H9 (cell line): ENCODE results near the gene SMC1B. TPM values are rescaled to one million over a fixed set of nuclear protein-coding genes. Genes with fewer than 3 reads are reported as not detected.

ENCODE experiments used
- DNase-seq: peaks from one replicate; pipeline ENCODE4 v3.0.0-alpha.2; 2017
- H2AFZ ChIP-seq: one replicate; pipeline ENCODE4 v1.6.1; 2013; ENCODE audit warnings: mild to moderate bottlenecking, low read length, control low read depth, moderate library complexity
- H2AK5ac ChIP-seq: 2 replicates; pipeline ENCODE4 v1.6.1; 2013; ENCODE audit warnings: low read length, control low read depth, mixed read lengths; ENCODE audit not compliant: insufficient read length
- H2BK120ac ChIP-seq: one replicate; pipeline ENCODE4 v1.6.1; 2013; ENCODE audit warnings: low read depth, mild to moderate bottlenecking, low read length, control low read depth, inconsistent platforms; ENCODE audit not compliant: poor library complexity, severe bottlenecking
- H2BK12ac ChIP-seq: 2 replicates; pipeline ENCODE4 v1.6.1; 2013; ENCODE audit warnings: low read length, control low read depth, mixed read lengths, low read depth; ENCODE audit not compliant: insufficient read length
- H2BK15ac ChIP-seq: 2 replicates; pipeline ENCODE4 v1.6.1; 2013; ENCODE audit warnings: low read depth, low read length, control low read depth
- H2BK20ac ChIP-seq: one replicate; pipeline ENCODE4 v1.6.1; 2013; ENCODE audit warnings: low read depth, mild to moderate bottlenecking, low read length, control low read depth, inconsistent platforms; ENCODE audit not compliant: poor library complexity, severe bottlenecking
- H2BK5ac ChIP-seq: 2 replicates; pipeline ENCODE4 v1.6.1; 2013; ENCODE audit warnings: low read length, control low read depth, mixed read lengths; ENCODE audit not compliant: insufficient read length
- H3K14ac ChIP-seq: 2 replicates; pipeline ENCODE4 v1.6.1; 2013; ENCODE audit warnings: low read length, control low read depth; ENCODE audit not compliant: insufficient read depth
- H3K18ac ChIP-seq: 2 replicates; pipeline ENCODE4 v1.6.1; 2013; ENCODE audit warnings: low read depth, mild to moderate bottlenecking, mixed read lengths, low read length, control low read depth; ENCODE audit not compliant: insufficient read length
- H3K23ac ChIP-seq: 2 replicates; pipeline ENCODE4 v1.6.1; 2013; ENCODE audit warnings: low read length, control low read depth, mixed read lengths, low read depth; ENCODE audit not compliant: insufficient read length
- H3K23me2 ChIP-seq: 2 replicates; pipeline ENCODE4 v1.6.1; 2013; ENCODE audit warnings: low read depth, mild to moderate bottlenecking, mixed read lengths, low read length, control low read depth; ENCODE audit not compliant: insufficient read length, poor library complexity, severe bottlenecking
- H3K27ac ChIP-seq: 2 replicates; pipeline ENCODE4 v1.5.1; 2013; ENCODE audit warnings: low read length, control low read depth, mixed read lengths, low read depth; ENCODE audit not compliant: insufficient read length
- H3K27me3 ChIP-seq: 2 replicates; pipeline ENCODE4 v1.6.1; 2013; ENCODE audit warnings: low read length, control low read depth, inconsistent platforms; ENCODE audit not compliant: insufficient read depth
- H3K4ac ChIP-seq: 2 replicates; pipeline ENCODE4 v1.6.1; 2013; ENCODE audit warnings: low read depth, mild to moderate bottlenecking, control low read depth, inconsistent platforms, low read length, moderate library complexity
- H3K4me1 ChIP-seq: 2 replicates; pipeline ENCODE4 v1.6.1; 2013; ENCODE audit warnings: low read length, control low read depth, inconsistent platforms; ENCODE audit not compliant: insufficient read depth
- H3K4me2 ChIP-seq: 2 replicates; pipeline ENCODE4 v1.6.1; 2013; ENCODE audit warnings: low read length, control low read depth, mixed read lengths; ENCODE audit not compliant: insufficient read length, insufficient read depth
- H3K56ac ChIP-seq: 2 replicates; pipeline ENCODE4 v1.6.1; 2013; ENCODE audit warnings: low read depth, mild to moderate bottlenecking, mixed read lengths, low read length, control low read depth; ENCODE audit not compliant: insufficient read length
- H3K79me1 ChIP-seq: 2 replicates; pipeline ENCODE4 v1.6.1; 2013; ENCODE audit warnings: low read depth, mild to moderate bottlenecking, moderate library complexity, low read length, control low read depth, inconsistent platforms; ENCODE audit not compliant: insufficient read depth, poor library complexity, severe bottlenecking
- H3K79me2 ChIP-seq: 2 replicates; pipeline ENCODE4 v1.6.1; 2013; ENCODE audit warnings: low read length, control low read depth, inconsistent platforms; ENCODE audit not compliant: insufficient read depth
- H3K9ac ChIP-seq: 2 replicates; pipeline ENCODE4 v1.6.1; 2013; ENCODE audit warnings: low read length, control low read depth, mixed read lengths; ENCODE audit not compliant: insufficient read length; ENCODE audit errors: extremely low read depth
- H3K9me3 ChIP-seq: one replicate; pipeline ENCODE4 v1.6.1; 2013; ENCODE audit warnings: low read depth, low read length, inconsistent platforms; ENCODE audit not compliant: control insufficient read depth
- H3T11ph ChIP-seq: one replicate; pipeline ENCODE4 v1.6.1; 2013; ENCODE audit warnings: mild to moderate bottlenecking, low read length, control low read depth, inconsistent platforms
- H4K20me1 ChIP-seq: one replicate; pipeline ENCODE4 v1.6.1; 2013; ENCODE audit not compliant: control insufficient read depth, insufficient read length, insufficient read depth
- H4K5ac ChIP-seq: 2 replicates; pipeline ENCODE4 v1.6.1; 2013; ENCODE audit warnings: low read depth, mild to moderate bottlenecking, mixed read lengths, low read length, control low read depth; ENCODE audit not compliant: insufficient read length
- H4K8ac ChIP-seq: replicated peaks from 2 replicates; pipeline ENCODE4 v1.6.1; 2013; ENCODE audit warnings: low read length, control low read depth, mixed read lengths, low read depth; ENCODE audit not compliant: insufficient read length
- H4K91ac ChIP-seq: 2 replicates; pipeline ENCODE4 v1.6.1; 2013; ENCODE audit warnings: low read depth, mild to moderate bottlenecking, moderate library complexity, mixed read lengths, low read length, control low read depth; ENCODE audit not compliant: insufficient read length
- H3K27ac Mint-ChIP-seq, 3 experiments: 2 replicates in 2 of 3; 3 replicates in 1 of 3; pipeline ENCODE4 v1.8.0; 2020 to 2021; ENCODE audit warnings: mixed read lengths in 3 of 3, mild to moderate bottlenecking in 1 of 3, moderate library complexity in 1 of 3
- H3K27me3 Mint-ChIP-seq: 2 replicates; pipeline ENCODE4 v1.8.0; 2021; ENCODE audit warnings: low read depth, mild to moderate bottlenecking, moderate library complexity, mixed read lengths
- H3K36me3 Mint-ChIP-seq, 3 experiments: 2 replicates in 2 of 3; 3 replicates in 1 of 3; pipeline ENCODE4 v1.8.0; 2020 to 2021; ENCODE audit warnings: low read depth in 3 of 3, mixed read lengths in 3 of 3; ENCODE audit not compliant: insufficient read depth in 1 of 3
- H3K4me1 Mint-ChIP-seq, 2 experiments: 2 replicates each; pipeline ENCODE4 v1.8.0; 2020; ENCODE audit warnings: mixed read lengths in 2 of 2
- H3K4me3 Mint-ChIP-seq, 2 experiments: 2 replicates in 1 of 2; 3 replicates in 1 of 2; pipeline ENCODE4 v1.8.0; 2020 to 2021; ENCODE audit warnings: mild to moderate bottlenecking in 2 of 2, mixed read lengths in 2 of 2, moderate library complexity in 1 of 2
- H3K9me3 Mint-ChIP-seq, 2 experiments: 2 replicates in 1 of 2; 3 replicates in 1 of 2; pipeline ENCODE4 v1.8.0; 2020; ENCODE audit warnings: mild to moderate bottlenecking in 2 of 2, mixed read lengths in 2 of 2, moderate library complexity in 1 of 2
- WGBS: extraction: QIAGEN DNeasy Blood & Tissue Kit; methylation state at CpG from one replicate; pipeline ENCODE4 v1.1.7; 2013; ENCODE audit warnings: missing lambda C conversion rate, low lambda C conversion rate, mixed read lengths; ENCODE audit not compliant: insufficient read length; ENCODE audit errors: extremely low coverage; 5-methylcytosine and 5-hydroxymethylcytosine counted together
- total RNA-seq: library from RNA; stranded (reverse); gene quantifications from 2 replicates; pipeline ENCODE4 v1.2.1, GENCODE V29; 2021
- TF ChIP-seq, protein P1 (sequence below): fragments of 200-600 bp; sonication (generic); conservative IDR thresholded peaks from 3 replicates; pipeline ENCODE4 v1.8.0; 2021; ENCODE audit warnings: antibody characterized with exemption, mild to moderate bottlenecking

Gene SMC1B
- total RNA-seq, 1 experiment from 2014 or later, result not detected

DNA sequence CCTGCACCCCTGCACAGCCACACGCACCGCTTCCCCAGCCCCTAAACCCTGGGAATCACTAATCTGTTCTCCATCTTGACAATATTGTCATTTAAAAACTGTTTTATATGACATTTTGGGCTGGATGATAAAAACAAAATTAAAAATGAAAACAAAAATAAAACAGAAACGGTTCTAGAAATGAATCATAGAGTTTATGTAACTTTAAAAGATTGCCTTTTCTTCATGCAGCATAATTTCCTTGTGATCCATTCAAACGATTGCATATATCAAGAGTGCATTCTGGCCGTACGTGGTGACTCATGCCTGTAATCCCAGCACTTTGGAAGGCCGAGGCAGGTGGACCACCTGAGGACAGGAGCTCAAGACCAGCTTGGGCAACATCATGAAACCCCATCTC is 110.2 kb downstream of the SMC1B start:
- no peaks in the 10 kb centered on the region for H3K9me3 ChIP-seq
- H3K27me3 ChIP-seq, result no peaks in the 10 kb centered on the region
- no peak overlapping the region for H4K8ac ChIP-seq
- H3K9me3 Mint-ChIP-seq, result no peaks in the 10 kb centered on the region
- H2BK5ac ChIP-seq, result no peak overlapping the region
- no peaks in the 10 kb centered on the region for H3K23me2 ChIP-seq
- no peak overlapping the region for H3K18ac ChIP-seq
- TF ChIP-seq, protein P1, sequence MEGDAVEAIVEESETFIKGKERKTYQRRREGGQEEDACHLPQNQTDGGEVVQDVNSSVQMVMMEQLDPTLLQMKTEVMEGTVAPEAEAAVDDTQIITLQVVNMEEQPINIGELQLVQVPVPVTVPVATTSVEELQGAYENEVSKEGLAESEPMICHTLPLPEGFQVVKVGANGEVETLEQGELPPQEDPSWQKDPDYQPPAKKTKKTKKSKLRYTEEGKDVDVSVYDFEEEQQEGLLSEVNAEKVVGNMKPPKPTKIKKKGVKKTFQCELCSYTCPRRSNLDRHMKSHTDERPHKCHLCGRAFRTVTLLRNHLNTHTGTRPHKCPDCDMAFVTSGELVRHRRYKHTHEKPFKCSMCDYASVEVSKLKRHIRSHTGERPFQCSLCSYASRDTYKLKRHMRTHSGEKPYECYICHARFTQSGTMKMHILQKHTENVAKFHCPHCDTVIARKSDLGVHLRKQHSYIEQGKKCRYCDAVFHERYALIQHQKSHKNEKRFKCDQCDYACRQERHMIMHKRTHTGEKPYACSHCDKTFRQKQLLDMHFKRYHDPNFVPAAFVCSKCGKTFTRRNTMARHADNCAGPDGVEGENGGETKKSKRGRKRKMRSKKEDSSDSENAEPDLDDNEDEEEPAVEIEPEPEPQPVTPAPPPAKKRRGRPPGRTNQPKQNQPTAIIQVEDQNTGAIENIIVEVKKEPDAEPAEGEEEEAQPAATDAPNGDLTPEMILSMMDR, result no peak
- no peak overlapping the region for H2AFZ ChIP-seq
- H3K4me1 ChIP-seq, result no peaks in the 10 kb centered on the region; the same call in 1 of the 2 replicates
- H4K5ac ChIP-seq, result no peak overlapping the region
- H2AK5ac ChIP-seq, result no peak overlapping the region
- no peak overlapping the region for H4K91ac ChIP-seq
- H3K4ac ChIP-seq, result no peak overlapping the region
- H3K4me3 Mint-ChIP-seq, result no peak overlapping the region
- H3K23ac ChIP-seq, result no peak overlapping the region
- no peak overlapping the region for H2BK12ac ChIP-seq
- no peak for DNase-seq
- no peak overlapping the region for H3K27ac Mint-ChIP-seq
- H3K27me3 Mint-ChIP-seq, result peaks cover 4% of the 10 kb centered on the region
- no peak overlapping the region for H3K9ac ChIP-seq
- no peaks in the 10 kb centered on the region; a peak in 1 of 7 replicates for H3K36me3 Mint-ChIP-seq
- H4K20me1 ChIP-seq, result no peaks in the 10 kb centered on the region
- H2BK20ac ChIP-seq, result no peak overlapping the region
- H3T11ph ChIP-seq, result no peak overlapping the region
- no peak overlapping the region for H2BK15ac ChIP-seq
- no peak overlapping the region for H3K14ac ChIP-seq
- H3K4me1 Mint-ChIP-seq, result peaks cover 14% of the 10 kb centered on the region in 2 experiments
- H2BK120ac ChIP-seq, result no peak overlapping the region
- no peak overlapping the region for H3K56ac ChIP-seq
- no peaks in the 10 kb centered on the region for H3K79me1 ChIP-seq
- no peak overlapping the region for H3K27ac ChIP-seq
- WGBS, result no CpG with 5 or more reads among the region's 7 CpGs
- no peaks in the 10 kb centered on the region for H3K79me2 ChIP-seq
- no peak overlapping the region for H3K4me2 ChIP-seq
